AML-193 (cell line): ENCODE results near the gene WHRN.
A peak's percentile ranks its signal among the peaks of the same experiment; 100 is the strongest.

Experiments used
- DNase-seq, 2 experiments: peaks; one replicate each; lab custom pipeline; 2025; lab: John Stamatoyannopoulos, UW

The WHRN gene

DNA sequence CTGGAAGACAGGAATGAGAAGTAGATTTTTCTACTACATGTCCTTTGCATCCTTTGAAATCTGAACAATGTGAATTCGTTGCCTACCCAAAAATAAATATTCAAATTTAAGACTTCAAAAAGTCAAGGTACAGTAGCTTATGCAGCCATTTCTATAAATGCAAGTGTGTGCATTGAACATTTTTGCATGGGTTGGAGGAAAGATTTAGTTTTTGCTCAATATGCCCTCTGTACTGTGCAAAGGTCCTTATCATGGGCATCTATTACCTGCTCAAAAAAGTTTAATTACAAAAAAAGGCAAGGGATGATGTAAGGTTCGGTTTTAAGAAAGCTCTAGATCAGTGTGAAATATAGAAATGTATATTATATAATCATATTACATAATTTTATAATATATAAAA, 140.1 kb downstream of the WHRN start:
- no peak for DNase-seq

DNA sequence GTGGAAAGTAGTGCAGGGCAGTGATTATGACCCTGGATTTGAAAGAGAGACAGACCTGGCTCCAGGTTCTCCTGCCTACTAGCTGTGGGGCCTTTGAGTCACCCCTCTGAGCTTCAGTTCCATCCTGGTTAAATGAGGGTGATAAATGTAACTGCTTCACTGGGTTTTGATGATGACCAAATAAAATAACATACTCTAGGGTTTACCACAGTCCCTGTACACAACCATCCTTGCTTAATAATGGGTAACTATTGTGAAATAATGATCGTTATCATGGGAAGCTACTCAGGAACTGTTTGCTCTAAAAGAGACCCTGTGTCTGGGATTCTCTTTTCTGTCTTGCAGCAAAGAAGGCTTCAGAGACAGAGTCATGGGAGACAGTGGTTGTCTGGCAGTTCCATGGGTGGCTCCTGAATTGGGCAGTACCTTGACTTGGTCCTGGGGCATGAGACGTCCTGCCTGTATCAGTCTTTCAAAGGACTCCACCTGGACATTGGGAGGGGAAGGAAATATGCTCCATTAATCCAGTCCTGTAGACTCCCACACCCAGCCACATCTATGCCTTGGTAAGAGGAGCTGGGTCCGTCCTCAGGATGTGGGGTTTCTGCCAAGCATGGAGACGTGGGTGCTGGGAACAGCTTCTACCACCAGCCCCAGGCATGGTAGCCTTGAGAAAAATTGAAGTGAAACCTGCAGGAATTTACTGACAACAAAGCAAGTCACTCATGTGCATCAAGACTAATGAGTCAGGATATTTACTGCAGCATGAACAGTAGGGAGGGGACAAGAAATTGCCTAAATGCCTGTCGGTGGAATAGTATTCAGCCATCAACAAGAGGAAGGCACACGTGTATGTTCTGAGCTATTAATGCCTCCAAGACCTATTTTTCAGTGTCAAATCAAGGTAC, 140.9 kb downstream of the WHRN start:
- peak; percentile 83 to 87 for DNase-seq

DNA sequence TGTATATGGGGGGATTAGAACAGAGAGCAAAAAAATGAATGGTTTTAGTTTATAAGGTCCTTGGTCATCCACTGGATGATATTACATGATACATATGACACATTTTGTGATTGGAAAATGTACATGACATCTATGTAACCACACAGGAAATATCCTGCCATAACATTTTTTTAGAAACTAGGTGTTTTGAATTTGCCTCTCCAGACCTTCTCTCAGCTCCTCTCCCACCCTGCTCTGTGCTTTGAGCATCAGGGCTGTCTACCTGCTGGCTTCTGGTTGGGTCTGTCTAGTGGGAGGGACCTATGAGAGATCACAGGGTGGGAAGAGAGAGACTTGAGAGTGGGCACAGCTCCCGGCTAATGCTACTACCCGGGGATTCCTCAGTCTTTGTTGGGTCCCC, 141.8 kb downstream of the WHRN start:
- no peak for DNase-seq

DNA sequence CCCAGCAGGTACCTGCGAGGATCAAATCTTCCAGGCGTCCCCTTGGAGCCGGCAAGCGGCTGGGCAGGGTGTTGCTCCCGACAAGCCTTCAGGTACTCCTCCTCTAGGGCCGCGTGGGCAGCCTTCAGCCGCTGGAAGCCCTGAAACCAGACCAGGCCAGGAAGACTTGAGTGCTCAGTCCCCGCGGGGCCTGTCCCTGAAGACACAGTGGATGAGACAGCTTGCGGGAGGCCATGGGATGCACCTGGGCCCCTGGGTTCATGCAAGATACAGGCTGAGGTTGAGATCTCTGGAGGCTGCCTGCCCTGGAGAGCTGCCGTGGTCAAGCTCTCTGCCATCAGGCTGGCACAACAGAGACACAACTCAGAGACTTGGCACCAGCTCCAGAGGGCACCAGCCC, 142.9 kb downstream of the WHRN start:
- no peak for DNase-seq

DNA sequence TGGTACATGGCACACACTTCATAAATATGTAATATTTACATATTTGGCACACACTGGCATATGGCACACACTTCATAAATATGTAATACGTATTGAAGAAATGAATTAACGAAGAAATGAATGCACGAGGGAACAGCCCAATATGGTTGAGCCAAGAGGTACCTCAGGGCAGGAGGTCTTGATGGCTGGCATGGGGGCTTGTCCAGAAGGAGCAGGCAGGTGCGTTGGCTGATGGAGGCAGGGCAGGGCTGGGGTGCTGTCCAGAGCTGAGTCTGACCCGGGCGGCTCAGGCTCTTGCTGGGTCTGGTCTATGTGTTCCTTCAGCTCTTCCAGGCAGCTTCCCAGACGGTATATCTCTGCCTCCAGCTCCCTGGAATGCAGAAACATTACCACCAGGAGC, 143.7 kb downstream of the WHRN start:
- no peak for DNase-seq

DNA sequence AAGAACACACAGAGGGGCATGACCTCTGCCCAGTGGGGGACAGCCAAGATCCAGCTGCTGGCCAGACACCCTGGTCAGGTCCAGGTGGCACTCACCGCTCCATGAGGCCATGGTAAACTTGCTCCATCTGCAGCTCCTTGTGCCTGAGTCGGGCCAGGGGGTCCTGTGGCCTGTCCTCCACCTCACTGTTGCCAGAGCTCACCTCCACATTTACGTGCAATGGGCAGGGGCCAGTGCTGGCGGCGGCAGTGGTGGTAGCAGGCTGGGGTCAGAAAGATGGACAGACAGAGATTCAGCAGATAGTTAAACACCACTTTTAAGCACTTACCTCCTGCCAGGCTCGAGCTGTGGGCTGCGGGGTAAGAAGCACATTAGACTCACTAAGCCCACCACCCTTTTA, 145.5 kb downstream of the WHRN start:
- DNase-seq = no peak

DNA sequence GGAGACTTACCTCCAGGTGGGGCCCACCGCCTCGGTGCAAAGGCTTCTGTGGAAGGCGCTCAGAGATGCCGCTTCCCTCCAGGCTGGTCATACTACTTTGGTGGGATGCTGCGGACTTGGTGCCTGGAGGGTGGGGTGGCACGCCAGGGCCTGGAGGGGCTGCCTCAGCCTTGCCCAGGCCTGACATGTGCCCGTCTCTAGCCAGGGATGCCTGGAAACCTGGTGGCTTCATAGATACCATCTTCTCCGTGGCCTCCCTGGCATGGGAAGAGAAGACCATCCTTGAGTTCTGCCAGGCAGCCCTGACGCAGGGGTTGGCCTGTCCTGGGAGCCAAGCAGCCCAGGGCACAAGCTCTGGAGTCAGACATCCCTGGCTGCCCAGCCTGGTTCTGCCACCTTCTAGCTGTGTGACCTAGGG, 147.4 kb downstream of the WHRN start:
- DNase-seq = no peak

DNA sequence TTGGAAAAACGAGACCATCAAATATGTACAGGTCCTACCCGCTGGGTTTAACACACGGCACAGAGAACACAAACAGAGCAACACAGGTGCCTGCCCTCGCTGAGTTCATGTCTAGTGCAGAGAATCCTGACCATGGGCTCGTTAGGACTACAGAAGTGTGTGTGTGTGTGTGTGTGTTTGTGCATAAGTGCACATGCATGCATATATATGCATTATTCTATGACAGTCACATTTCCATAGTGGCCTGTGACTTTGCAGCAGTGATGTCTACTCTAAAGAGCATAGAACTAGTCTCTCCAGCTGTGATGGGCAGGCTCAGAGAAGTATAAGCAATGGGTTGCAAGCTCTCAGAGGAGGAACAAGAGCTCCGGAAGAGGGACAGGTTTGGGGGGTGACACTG, 147.9 kb downstream of the WHRN start:
- DNase-seq = no peak

DNA sequence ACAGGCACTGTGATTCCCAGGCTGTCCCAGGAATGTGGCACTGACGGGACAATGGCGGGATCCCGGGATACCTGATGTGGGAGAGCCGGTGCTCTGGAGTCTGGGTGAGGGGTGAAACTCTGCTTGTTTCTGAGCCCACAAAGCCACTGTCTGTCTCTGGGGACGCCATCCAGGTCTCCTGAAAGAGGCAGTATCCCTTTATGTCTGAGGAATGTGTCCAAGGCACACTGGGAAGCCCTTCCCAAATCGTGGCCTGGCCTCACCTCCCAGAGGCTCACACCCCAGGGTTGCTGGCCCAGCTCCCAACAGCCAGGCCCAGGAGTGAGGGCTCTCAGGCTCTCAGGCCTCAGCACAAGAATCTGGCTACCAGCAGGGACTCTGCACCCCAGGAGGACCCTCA, 148.5 kb downstream of the WHRN start:
- DNase-seq = no peak

DNA sequence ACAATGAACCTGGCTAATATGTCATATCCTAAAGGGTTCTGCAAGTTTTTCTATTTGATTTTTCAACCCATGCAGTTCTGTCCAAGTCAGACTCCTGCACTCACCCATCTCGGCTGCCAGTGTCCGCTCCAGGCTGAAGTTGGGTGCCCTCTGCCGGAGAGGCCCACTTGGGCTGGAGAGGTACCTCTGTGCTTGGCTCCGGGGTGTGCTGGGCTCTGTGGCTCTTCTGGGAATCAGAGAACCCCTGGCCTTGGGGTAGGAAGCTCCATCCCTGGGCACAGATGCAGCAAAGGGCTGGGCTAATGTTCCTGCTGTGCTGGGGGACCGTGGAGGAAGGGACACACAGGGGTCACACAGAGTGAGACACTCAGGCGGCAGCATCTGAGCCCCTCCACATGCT, 149.5 kb downstream of the WHRN start:
- DNase-seq = no peak
